Body of pancreas (tissue), 4 donors: ENCODE measurements around the gene GIPC2. TPM values are rescaled to one million over a fixed set of nuclear protein-coding genes. Genes with fewer than 3 reads are reported as not detected.

Source experiments
- ATAC-seq: fragments of 150-250 bp; one replicate; pipeline ENCODE4 v1.9.1; 2016
- DNase-seq, 4 donors: peaks; one replicate each; pipeline ENCODE4 v3.0.0-alpha.2; 2019
- H3K27ac ChIP-seq, 4 donors: fragments of 200-600 bp; sonication (generic); 1 replicate in 3 of 4; 2 replicates in 1 of 4; pipeline versions ENCODE4 v1.5.1 to v1.6.1; 2016 to 2019; ENCODE audit warnings: mild to moderate bottlenecking in 1 of 4, mixed read lengths in 1 of 4, moderate library complexity in 1 of 4
- H3K27me3 ChIP-seq, 2 donors: fragments of 200-600 bp; sonication (generic); one replicate each; pipeline ENCODE4 v1.6.0; 2016; ENCODE audit warnings: mild to moderate bottlenecking in 1 of 2
- H3K36me3 ChIP-seq, 2 donors: fragments of 200-600 bp; sonication (generic); replicated peaks in 1 of 2; 2 replicates each; pipeline ENCODE4 v1.5.1; 2016; ENCODE audit warnings: low read depth in 2 of 2; ENCODE audit not compliant: insufficient read depth in 1 of 2
- H3K4me1 ChIP-seq: fragments of 200-600 bp; sonication (generic); one replicate; pipeline ENCODE4 v1.6.0; 2016
- H3K4me3 ChIP-seq, 2 donors: fragments of 200-600 bp; sonication (generic); 1 replicate in 1 of 2; 2 replicates in 1 of 2; pipeline ENCODE4 v1.5.1; 2016 to 2019
- H3K9me3 ChIP-seq, 3 donors: fragments of 200-600 bp; sonication (generic); 1 replicate in 2 of 3; 2 replicates in 1 of 3; pipeline ENCODE4 v1.5.1; 2016
- POLR2A ChIP-seq, 3 donors: fragments of 450-650 bp; IDR thresholded peaks; one replicate each; pipeline ENCODE4 v1.6.1; 2016; ENCODE audit warnings: antibody characterized with exemption in 3 of 3, mild to moderate bottlenecking in 2 of 3
- WGBS, 2 donors: methylation state at CpG; one replicate each; pipeline ENCODE4 v1.1.5; 2017; 5-methylcytosine and 5-hydroxymethylcytosine counted together
- intact Hi-C: fragments of 100-400 bp; cut with DNase I; formaldehyde crosslinking; loops from one replicate; pipeline ENCODE4 v1.15.1; 2023
- small RNA-seq: library from RNA; depleted of rRNA; stranded (forward); fragments of <200 nt; gene quantifications from one replicate; pipeline ENCODE3, GENCODE V24; 2016
- total RNA-seq, 2 donors: library from RNA; depleted of rRNA; stranded (reverse); fragments of >200 nt; gene quantifications; one replicate each; pipeline ENCODE4 v1.1.0, GENCODE V29; 2016
- TF ChIP-seq, protein P1 (sequence below), 7 experiments: fragments of 450-650 bp in 4 of 7; fragments of 200-600 bp in 3 of 7; sonication (generic) in 3 of 7; IDR thresholded peaks; one replicate each; pipeline ENCODE4 v1.5.1; 2016 to 2019; ENCODE audit warnings: antibody characterized with exemption in 7 of 7

The GIPC2 gene
- total RNA-seq, 2 donors from 2014 or later: 19.2 to 20.1 TPM

GRCh38 chr1:78184460-78185072 is 138.8 kb downstream of the GIPC2 start:
- Histone ChIP-seq H3K36me3 (no peaks in the 10 kb centered on the region), H3K4me1 (no peaks in the 10 kb centered on the region), H3K27me3 (no peaks in the 10 kb centered on the region), H3K9me3 (no peaks in the 10 kb centered on the region), H3K27ac (no peak overlapping the region), H3K4me3 (no peak overlapping the region)
- TF ChIP-seq, protein P1, sequence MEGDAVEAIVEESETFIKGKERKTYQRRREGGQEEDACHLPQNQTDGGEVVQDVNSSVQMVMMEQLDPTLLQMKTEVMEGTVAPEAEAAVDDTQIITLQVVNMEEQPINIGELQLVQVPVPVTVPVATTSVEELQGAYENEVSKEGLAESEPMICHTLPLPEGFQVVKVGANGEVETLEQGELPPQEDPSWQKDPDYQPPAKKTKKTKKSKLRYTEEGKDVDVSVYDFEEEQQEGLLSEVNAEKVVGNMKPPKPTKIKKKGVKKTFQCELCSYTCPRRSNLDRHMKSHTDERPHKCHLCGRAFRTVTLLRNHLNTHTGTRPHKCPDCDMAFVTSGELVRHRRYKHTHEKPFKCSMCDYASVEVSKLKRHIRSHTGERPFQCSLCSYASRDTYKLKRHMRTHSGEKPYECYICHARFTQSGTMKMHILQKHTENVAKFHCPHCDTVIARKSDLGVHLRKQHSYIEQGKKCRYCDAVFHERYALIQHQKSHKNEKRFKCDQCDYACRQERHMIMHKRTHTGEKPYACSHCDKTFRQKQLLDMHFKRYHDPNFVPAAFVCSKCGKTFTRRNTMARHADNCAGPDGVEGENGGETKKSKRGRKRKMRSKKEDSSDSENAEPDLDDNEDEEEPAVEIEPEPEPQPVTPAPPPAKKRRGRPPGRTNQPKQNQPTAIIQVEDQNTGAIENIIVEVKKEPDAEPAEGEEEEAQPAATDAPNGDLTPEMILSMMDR (IDR thresholded peaks at IDR 0.05): no peak
- no peak for TF ChIP-seq POLR2A (IDR thresholded peaks at IDR 0.05)
- intact Hi-C loops: no loop called here
- WGBS, 2 donors: 77 to 88% methylated on average over 3 of the region's 3 CpGs
- DNase-seq (no peak), ATAC-seq (no peak)

Small RNA genes within 50 kb of the gene (small RNA-seq; reads per million reads assigned to genes)
- gene AC103591.3 (not detected), gene RNA5SP22 (not detected), gene RNU6-1102P (not detected)

Other genes with a start within 250 kb of the GIPC2 start
- 10 to 100 TPM in 1 of 2 donors, 1 to 10 TPM in 1; 7.5 to 13.2 TPM for gene NEXN, start 157.3 kb upstream of the GIPC2 start, total RNA-seq
- 10 to 100 TPM; 56.7 to 63.8 TPM for gene FUBP1, start 66.9 kb upstream of the GIPC2 start, total RNA-seq
- gene DNAJB4, start 41.0 kb upstream of the GIPC2 start, total RNA-seq: 10 to 100 TPM; 20.2 to 24.1 TPM